ENCODE data around the gene KNDC1.
"Not testable (repeated sequence)": the region's sequence is repeated elsewhere in the genome, so short reads cannot be mapped to it uniquely, and the experiment has no call there.

KNDC1 gene

DNA sequence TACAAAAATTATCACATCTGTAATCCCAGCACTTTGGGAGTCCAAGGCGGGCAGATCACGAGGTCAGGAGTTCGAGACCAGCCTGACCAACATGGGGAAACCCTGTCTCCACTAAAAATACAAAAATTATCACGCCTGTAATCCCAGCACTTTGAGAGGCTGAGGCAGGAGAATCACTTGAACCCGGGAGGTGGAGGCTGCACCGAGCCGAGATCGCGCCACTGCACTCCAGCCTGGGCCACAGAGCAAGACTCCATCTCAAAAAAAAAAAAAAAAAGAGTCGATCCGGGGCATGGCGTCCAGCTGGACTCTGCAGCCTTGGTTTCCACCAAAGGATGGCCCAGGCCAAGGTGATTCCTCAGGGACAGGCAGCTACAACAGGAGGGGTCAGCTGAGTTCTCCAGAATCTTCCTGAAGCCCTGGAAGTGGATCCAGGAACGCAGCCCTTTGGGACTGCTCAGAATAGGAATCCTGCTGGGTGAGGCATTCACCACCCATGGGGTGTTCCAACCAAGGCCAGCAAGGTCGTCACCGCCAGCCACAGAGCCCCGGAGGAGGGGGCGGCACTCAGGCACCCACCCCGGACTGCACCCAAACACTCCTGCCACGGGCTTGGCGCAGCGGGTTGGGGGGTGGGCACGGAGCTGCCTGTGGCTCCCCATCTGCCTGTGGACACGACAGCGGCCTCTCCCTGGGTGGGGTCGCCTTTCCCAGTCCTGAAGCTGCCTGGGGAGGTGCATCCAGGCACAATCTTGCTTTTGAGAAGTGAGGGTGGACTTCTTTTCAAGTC, 58.0 kb downstream of the KNDC1 start:
- no peak for DNase-seq (ENCODE audit: low spot score)
- no peak for FAIRE-seq

DNA sequence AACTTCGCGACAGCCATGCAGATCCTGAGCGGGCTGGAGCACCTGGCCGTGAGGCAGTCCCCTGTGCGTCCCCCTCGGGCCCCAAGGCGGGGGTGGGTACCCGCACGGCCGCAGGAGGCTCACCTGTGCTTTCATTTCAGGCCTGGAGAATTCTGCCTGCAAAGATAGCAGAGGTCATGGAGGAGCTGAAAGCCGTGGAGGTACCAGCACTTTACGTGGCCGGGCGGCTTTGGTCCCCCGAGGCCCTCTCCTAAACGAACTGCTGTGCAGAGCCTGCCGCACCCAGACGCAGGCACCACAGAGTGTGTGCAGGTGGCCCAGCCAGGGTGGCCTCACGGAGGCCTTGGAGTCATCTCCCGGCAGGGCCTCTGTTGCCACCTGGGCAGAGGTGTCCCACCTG, 58.9 kb downstream of the KNDC1 start:
- FAIRE-seq (no peak), DNase-seq (ENCODE audit: low spot score) (no peak)

DNA sequence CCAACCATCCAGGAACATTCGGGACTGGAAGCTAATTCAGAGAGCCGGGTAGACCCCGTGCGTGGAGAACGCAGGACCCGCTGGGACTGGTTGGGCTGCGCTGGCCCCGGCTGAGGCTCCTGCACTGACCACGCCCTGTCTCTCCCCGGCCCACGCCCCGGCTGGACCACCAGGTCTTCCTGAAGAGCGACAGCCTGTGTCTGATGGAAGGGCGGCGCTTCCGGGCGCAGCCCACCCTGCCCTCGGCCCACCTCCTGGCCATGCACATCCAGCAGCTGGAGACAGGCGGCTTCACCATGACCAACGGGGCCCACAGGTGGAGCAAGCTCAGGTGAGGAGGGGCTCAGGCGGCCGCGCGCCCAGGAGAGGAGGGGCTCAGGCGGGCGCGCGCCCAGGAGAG, 59.8 kb downstream of the KNDC1 start:
- DNase-seq (ENCODE audit: low spot score) (no peak), FAIRE-seq (no peak)

DNA sequence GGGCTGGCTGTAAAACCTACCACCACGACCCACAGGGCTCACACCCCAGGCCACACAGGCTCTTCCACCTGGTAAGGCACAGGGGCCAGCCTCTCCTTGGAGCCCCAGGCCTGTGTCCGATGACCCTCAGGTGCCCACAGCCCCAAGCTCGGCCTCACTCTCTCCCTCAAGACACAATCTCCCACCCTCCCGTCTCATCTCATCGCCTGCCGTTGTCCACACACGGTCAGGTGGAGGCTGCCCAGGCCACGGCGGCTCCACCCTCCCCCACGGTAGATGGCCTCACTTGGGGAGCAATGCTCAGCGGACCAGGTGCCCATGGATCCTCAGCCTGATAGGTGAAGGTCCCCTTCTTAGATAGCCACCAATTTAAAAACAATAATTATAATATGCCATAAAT, 61.3 kb downstream of the KNDC1 start:
- DNase-seq (ENCODE audit: low spot score): no peak
- FAIRE-seq: no peak

DNA sequence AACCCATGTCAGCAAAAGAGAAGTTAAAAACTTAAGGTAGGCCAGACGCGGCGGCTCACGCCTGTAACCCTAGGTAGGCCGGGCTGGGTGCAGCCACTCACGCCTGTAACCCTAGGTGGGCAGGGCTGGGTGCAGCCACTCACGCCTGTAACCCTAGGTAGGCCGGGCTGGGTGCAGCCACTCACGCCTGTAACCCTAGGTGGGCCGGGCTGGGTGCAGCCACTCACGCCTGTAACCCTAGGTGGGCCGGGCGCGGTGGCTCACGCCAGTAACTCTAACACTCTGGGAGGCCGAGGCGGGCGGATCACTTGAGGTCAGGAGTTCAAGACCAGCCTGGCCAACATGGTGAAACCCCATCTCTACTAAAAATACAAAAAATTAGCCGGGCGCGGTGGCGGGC, 61.7 kb downstream of the KNDC1 start:
- FAIRE-seq; DNase-seq (ENCODE audit: low spot score): not testable (repeated sequence)

DNA sequence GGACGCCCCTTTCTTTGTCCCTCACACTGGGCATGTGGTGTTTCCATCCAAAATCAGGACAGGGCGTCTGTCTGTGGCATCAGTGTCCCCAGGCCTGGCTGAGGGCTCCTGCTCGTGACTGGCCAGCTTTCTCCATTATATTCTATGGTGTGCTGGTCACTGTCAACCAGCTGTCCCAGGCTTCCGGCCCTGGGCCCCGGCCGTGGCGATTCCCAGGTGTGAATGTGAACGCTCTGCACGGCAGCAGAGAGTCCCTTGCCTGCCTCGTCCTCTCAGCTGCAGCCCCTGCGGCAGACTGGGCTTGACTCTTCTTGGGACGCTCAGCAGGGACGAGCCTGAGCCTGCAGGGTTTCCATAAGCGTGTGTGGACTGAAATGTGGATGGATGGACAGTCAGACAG, 64.1 kb downstream of the KNDC1 start:
- DNase-seq (ENCODE audit: low spot score) (no peak), FAIRE-seq (no peak)

DNA sequence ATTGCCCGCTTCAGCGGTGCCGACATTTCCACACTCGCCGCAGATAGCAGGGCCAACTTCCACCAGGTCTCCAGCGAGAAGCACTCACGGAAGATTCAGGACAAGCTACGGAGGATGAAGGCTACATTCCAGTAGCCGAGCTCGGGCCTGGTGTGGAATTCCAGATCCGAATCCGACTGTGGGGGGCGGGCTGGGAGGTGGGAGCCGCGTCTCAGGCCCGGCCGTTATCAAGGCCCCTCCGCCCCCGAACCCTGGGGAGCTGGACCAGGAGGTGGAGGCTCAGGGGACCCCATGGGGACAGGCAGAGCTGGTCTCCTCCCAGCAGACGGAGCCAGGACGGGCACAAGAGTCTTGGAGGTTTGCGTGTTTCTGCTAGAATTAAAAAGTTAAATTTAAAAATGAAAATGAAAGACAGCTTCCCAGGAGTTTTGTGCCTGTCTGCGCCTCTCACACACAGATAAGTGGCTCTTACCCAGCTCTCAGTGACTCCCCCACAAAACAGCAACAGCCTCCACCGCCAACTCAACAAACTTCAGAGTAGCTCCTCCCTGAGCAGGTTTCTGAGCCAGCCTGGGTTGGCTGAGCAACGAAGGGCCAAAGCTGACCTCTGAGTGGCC, 64.8 kb downstream of the KNDC1 start:
- DNase-seq (ENCODE audit: low spot score) (no peak), FAIRE-seq (no peak)

DNA sequence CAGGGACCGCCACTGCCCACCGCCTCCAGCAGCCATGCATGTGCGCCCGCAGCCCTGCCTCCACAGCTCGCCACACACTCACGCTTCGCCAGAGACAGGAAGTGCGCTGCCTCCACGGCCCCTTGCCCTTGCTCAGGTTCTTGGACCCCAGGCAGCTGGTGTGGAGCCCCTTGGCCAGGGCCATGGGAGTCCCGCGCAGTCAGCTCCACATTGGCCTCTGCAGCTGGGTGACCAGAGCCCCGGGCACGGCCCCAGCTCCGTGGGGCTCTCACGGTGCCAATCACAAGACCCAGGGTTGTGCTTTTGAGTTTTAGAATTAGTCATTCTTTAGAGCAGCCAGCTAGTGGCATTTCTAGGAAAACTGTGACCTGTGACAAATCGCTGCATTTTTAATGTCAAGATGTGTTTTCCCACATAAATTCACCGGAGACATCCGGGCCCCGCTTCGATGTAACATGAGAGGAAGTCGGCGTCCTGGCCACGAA, 65.7 kb downstream of the KNDC1 start:
- FAIRE-seq: no peak
- DNase-seq (ENCODE audit: low spot score): no peak

DNA sequence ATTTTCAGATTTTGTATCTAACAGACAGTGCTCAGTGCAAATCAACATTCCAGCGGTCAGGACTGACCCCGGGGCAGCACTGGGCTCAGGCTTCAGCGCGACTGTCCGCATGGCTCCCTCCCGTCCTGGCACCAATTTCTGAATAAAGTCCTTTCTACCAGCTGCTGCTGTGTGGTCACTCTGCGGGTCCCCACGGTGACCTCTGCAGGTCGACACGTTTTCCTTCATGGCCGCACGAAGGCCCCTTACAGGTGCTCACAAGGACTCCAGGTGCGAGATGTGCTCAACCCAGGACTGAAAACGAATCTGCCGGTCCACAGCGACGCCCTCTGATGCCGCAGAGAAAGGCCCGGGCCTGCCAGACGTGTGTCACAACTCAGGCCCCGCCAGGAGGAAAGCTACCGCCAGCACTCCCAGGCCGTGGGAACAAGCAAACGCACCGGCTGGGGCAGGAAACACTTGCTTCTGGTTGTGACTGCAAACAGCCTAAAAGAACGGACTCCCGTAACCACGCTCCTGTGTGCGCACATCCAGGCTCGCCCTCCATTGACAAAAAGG, 66.3 kb downstream of the KNDC1 start:
- FAIRE-seq: no peak
- no peak for DNase-seq (ENCODE audit: low spot score)

DNA sequence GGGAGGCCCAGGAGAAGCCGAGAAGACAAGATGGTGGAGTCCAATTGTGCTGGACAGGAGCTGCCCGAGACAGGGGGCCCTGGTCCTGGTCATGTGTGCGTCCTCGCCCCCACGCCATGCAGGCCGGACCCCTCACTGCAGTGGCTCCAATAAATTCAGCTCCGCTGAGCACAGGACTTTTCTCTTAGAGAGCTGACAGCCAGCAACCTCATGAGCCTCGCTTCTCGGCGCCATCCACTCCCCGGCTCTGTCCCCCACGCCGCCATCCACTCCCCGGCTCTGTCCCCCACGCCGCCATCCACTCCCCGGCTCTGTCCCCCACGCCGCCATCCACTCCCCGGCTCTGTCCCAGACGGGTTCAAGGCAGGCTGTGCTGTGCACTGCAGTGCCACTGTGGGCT, 67.2 kb downstream of the KNDC1 start:
- FAIRE-seq (no peak), DNase-seq (ENCODE audit: low spot score) (no peak)

DNA sequence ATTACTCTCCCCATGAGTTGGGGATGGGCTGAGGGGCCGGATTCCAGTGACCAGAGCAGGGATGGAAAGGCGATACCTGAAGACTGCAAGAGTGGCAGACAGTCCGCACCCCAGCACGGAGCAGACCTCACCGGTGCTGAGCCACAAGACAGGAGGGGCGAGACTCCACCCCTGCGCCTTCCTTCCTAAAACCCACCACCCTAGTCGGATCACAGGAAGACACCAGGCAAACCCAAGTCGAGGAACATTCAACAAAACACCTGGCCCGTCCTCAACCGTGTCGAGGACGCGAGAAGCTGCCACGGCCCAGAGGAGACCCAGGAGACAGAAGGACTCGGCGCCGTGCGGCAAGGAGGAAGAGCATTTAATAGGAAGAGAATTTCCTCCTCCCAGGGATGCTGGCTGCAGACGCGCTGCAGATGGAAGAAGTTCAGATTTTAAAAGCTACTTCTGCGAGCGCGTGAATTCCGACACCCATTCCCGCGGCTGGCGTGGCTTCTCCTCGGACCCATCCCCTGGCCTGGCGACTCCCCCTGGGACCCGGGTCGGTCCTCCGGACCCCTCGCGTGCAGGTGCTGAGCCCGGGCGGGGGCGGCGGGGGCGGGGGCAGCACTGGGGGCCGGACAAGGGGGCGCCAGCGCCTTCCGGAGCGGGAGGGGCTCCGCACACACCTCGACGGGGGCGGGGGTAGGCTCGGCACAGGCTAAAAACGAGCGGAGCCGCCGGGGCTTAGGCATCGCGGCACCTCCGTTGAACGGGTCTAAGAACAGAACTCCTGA, 69.4 kb downstream of the KNDC1 start:
- DNase-seq (ENCODE audit: low spot score) (no peak), FAIRE-seq (no peak)

DNA sequence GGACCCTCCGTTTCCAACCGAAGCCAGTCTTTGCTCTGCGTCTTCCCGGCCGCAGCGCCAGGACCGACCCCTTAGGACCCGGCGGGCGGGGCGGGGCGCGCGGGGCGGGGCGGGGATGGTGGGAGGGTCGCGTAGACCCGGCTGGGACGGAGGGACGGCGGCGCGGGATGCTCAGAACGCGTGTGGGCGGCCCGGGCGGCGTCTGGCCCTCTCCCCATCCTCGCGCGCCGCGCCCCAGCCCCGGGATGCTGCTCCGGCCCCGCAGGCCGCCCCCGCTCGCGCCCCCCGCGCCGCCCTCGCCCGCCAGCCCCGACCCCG, 70.0 kb downstream of the KNDC1 start, which contains the start of gene UTF1:
Gene UTF1, plus strand, starts transcription at position 174 of the 318 bp plus-strand sequence. Its CDS starts 72 bp downstream, at position 246.
- FAIRE-seq (no peak), DNase-seq (ENCODE audit: low spot score) (no peak)

DNA sequence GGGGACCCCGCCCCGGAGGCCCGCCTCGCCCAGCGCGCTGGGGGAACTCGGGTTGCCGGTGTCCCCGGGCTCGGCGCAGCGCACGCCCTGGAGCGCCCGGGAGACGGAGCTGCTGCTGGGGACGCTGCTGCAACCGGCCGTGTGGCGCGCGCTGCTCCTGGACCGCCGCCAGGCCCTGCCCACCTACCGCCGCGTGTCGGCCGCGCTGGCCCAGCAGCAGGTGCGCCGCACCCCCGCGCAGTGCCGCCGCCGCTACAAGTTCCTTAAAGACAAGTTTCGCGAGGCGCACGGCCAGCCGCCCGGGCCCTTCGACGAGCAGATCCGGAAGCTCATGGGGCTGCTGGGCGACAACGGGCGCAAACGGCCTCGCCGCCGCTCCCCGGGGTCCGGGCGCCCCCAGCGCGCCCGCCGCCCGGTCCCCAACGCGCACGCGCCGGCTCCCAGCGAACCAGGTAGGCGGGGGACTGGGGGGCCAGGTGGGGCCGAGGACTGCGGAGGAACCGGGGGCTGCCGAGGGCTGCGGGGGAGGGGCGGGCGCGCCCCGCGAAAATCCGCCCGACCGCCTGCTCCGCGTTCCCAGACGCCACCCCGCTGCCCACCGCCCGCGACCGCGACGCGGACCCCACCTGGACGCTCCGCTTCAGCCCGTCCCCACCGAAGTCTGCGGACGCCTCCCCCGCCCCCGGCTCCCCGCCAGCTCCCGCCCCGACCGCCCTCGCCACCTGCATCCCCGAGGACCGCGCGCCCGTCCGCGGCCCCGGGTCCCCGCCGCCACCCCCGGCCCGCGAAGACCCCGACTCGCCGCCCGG, 70.6 kb downstream of the KNDC1 start:
- FAIRE-seq (no peak), DNase-seq (ENCODE audit: low spot score) (no peak)

DNA sequence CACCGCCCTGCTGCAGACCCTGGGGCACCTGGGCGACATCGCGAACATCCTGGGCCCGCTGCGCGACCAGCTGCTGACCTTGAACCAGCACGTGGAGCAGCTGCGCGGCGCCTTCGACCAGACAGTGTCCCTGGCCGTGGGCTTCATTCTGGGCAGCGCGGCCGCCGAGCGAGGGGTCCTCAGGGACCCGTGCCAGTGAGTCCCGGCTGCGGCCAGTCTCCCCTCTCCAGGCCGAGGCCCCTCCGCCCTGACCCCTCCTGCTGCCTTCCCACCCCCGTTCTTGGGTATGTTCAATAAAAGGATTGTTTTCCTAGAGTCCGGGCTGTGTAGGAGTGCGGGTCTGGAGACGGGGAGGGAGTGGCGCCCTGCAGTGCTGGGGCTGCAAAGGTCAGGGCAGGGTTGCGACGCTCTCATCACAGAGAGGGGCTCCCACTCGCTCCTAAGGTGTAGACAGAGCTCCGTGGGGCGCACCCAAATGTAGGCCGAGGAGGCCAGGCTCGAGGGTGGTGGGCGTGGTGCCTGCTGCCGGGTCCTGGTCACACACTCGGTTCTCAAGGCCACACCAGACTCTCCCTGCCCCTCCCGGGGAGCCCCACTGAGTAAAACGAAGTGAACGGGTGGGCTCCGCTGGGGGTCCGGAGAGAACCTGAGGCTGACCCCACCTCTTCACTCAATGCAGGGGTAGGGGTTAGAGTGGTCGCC, 71.4 kb downstream of the KNDC1 start:
- FAIRE-seq (no peak), DNase-seq (ENCODE audit: low spot score) (no peak)

DNA sequence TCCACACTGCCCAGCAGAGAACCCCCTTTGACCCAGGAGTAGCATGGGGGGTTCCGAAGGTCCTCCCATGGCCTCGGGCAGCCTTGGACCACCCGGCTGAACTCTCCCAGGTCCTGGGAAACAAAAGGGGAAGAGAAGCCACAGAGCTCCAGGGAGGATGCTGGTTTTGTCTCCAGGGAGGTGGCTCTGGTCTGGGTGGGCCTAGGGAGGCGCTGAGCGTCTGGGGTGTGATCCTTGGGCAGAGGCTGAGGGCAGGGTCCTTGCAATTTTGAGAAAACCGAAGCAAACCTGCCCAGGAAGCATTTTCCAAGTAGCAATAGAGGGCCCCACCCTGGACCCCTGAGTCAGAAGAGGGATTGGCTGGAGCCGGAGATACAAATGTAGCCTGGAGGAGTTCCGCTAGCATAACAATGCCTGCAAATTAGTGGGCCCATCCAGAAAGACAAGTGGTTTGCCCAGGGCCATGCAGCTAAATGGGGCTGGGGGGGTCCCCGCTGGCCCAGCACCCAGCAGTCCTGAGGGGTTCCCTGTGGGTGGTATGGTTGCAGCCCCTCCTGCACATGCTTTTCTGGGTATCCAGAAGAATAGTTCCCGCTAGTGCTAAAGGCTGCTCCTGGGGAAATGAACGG, 72.0 kb downstream of the KNDC1 start:
- no peak for FAIRE-seq
- DNase-seq (ENCODE audit: low spot score): no peak

DNA sequence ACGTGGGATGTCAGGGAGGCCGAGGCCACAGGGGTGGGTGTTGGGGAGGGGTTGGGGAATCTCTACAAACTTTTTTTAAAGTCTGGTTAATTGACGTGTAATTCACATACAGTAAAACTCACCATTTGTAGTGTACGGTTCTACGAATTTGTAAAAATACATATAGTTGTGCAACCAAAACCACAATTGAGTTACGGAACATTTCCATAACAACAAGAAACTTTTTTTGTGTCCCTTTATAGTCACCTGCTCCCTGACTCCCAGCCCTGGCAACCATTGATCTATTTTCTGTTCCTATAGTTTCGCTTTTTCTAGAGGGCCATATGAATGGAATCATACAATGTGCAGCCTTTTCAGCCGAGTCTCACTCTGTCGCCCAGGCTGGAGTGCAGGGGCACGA, 74.8 kb downstream of the KNDC1 start:
- DNase-seq (ENCODE audit: low spot score); FAIRE-seq: not testable (repeated sequence)

DNA sequence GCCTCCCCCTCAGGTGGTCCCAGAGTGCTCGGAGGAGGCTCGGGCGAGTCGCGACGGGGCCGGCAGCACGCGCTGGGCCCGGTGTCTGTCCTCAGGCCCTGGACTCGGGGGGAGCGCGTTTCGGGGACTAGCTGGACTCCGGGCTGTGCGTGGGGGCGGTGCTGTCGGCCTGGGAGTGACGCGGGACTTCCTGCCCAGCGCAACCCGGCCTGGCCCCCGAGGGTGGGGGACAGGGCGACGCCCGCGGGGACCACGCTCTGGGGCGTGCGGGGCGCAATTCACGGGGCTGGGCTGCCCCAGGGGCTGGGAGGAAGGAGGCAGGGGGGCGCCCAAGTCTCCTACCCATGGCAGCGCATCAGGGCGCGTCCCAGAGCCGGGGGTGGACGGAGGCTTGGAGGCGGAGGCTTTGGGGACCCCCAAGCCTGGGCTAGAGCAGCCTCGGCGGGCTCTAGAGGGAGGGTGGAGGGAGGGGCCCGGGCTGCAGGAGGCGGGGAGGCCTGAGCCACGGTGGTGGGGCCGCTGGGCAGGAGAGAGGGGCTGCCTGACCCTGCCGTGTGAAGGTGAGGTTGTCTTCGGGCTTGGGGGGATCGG, 75.3 kb downstream of the KNDC1 start:
- DNase-seq (ENCODE audit: low spot score) (no peak), FAIRE-seq (no peak)

DNA sequence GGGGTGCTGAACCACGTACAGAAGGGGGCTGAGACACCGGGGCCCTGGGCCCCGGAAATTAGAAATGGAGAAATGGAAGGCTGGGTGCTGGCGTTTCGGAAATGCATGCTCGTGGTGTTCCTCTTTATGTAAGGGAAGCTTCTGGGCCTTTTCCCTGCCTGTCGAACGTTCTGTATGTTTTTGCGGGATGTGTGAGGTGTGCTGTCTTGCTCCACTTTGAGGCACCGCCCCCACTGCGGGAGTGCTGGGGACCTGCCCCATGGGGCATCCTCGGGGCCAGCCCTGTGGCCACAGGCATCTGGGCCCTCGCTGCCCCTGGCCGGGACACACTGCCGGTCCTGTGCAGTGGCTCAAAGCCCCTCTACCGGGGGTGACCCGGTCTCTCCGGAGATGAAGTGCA, 75.9 kb downstream of the KNDC1 start:
- FAIRE-seq: no peak

DNA sequence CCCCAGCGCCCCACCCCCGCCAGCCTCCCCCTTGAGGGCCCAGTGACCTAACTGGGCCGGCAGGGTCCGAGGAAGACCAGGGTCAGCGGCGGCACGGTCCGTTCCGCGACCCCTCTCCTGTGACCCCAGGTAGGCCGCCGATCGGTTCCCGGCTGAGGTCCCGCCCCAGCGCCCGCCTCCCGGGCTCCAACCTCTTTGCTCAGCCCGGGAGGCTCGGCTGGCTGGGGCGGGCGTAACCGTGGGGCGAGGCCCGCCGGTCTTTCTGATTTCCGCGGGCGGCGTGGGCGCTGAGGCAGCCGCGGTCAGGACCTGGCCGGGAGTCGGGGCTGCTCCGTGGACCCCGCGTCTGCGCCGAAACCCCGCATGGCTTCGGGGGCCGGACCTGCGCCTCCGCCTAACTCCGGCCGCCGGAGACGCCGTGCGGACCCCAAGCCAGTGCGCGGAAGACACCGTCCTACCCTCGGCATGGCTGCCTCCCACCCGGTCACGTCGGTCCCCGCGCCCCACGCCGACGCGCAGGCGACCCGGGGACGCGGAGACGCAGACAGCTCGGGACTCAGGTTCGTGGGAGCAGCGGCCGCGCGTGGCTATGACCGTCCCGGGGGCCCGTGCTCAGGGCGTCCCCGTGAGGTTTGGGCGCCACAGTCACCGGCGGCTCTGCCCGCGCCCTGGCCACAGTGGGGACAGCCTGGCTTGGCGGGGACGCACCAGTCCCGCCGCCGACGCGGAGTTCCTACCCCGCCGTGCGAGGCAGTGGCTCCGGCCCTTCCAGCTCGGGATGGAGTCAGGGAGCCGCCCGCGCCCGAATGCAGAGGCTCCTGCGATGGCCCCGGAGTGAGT, 76.6 kb downstream of the KNDC1 start:
- FAIRE-seq (no peak), DNase-seq (ENCODE audit: low spot score) (no peak)

More for the DNA sequence above, 75.9 kb downstream of the KNDC1 start:
- DNase-seq (ENCODE audit: low spot score): no peak

Data from urothelium cell line (cell line).